ENCODE measurements around the gene IL33. TPM values are rescaled to one million over a fixed set of nuclear protein-coding genes. Genes with fewer than 3 reads are reported as not detected.

Gene IL33
- total and polyA plus RNA-seq, 2 experiments from 2014 or later: not detected

- no peak for DNase-seq (ENCODE audit: low read depth in 1 of 2, low spot score in 1 of 2)
- Histone ChIP-seq H3K36me3 (no peaks in the 10 kb centered on the region), H3K27ac (no peak overlapping the region), H3K4me1 (ENCODE audit: low read depth) (no peaks in the 10 kb centered on the region), H3K27me3 (no peaks in the 10 kb centered on the region), H3K4me3 (no peak overlapping the region), H3K9me3 (ENCODE audit: low read depth) (no peaks in the 10 kb centered on the region)
- TF ChIP-seq CTCF (IDR thresholded peaks at IDR 0.05; ENCODE audit: low read depth, low read length): no peak
Observed at GRCh38 chr9:6232336-6232945, 16.8 kb downstream of the IL33 start.

GRCh38 chr9:6234014-6234413 is 18.4 kb downstream of the IL33 start:
- no peak for TF ChIP-seq CTCF (IDR thresholded peaks at IDR 0.05; ENCODE audit: low read depth, low read length)
- Histone ChIP-seq H3K27me3 (no peaks in the 10 kb centered on the region), H3K36me3 (no peaks in the 10 kb centered on the region), H3K4me1 (ENCODE audit: low read depth) (no peaks in the 10 kb centered on the region), H3K27ac (no peak overlapping the region), H3K4me3 (no peak overlapping the region), H3K9me3 (ENCODE audit: low read depth) (no peaks in the 10 kb centered on the region)
- DNase-seq (ENCODE audit: low read depth in 1 of 2, low spot score in 1 of 2): peak in 1 of 2 donors; percentile 70

GRCh38 chr9:6237267-6237666 is 21.7 kb downstream of the IL33 start:
- DNase-seq (ENCODE audit: low read depth in 1 of 2, low spot score in 1 of 2): no peak
- no peak for TF ChIP-seq CTCF (IDR thresholded peaks at IDR 0.05; ENCODE audit: low read depth, low read length)
- Histone ChIP-seq H3K27me3 (no peaks in the 10 kb centered on the region), H3K4me1 (ENCODE audit: low read depth) (no peaks in the 10 kb centered on the region), H3K36me3 (no peaks in the 10 kb centered on the region), H3K4me3 (no peak overlapping the region), H3K9me3 (ENCODE audit: low read depth) (no peaks in the 10 kb centered on the region), H3K27ac (no peak overlapping the region)

GRCh38 chr9:6239048-6239461 is 23.4 kb downstream of the IL33 start:
- DNase-seq (ENCODE audit: low read depth in 1 of 2, low spot score in 1 of 2): peak in 1 of 2 donors; percentile 74
- no peaks in the 10 kb centered on the region for H3K36me3 ChIP-seq
- no peak overlapping the region for H3K27ac ChIP-seq
- H3K4me1 ChIP-seq (ENCODE audit: low read depth): no peaks in the 10 kb centered on the region
- H3K4me3 ChIP-seq: no peak overlapping the region
- no peaks in the 10 kb centered on the region for H3K9me3 ChIP-seq (ENCODE audit: low read depth)
- no peak for TF ChIP-seq CTCF (IDR thresholded peaks at IDR 0.05; ENCODE audit: low read depth, low read length)
- no peaks in the 10 kb centered on the region for H3K27me3 ChIP-seq

- H3K27ac ChIP-seq: no peak overlapping the region
- no peak overlapping the region for H3K4me3 ChIP-seq
- H3K9me3 ChIP-seq (ENCODE audit: low read depth): no peaks in the 10 kb centered on the region
- no peaks in the 10 kb centered on the region for H3K4me1 ChIP-seq (ENCODE audit: low read depth)
- H3K27me3 ChIP-seq: no peaks in the 10 kb centered on the region
- no peaks in the 10 kb centered on the region for H3K36me3 ChIP-seq
- peak in 1 of 2 donors; percentile 77 for DNase-seq (ENCODE audit: low read depth in 1 of 2, low spot score in 1 of 2)
- no peak for TF ChIP-seq CTCF (IDR thresholded peaks at IDR 0.05; ENCODE audit: low read depth, low read length)
Observed at GRCh38 chr9:6239694-6240093, 24.1 kb downstream of the IL33 start.
